ENCODE data around the gene FRYL. TPM values are rescaled to one million over a fixed set of nuclear protein-coding genes. Genes with fewer than 3 reads are reported as not detected.

FRYL gene
- total RNA-seq, 1 donor from 2014 or later = 65.5 TPM

DNA sequence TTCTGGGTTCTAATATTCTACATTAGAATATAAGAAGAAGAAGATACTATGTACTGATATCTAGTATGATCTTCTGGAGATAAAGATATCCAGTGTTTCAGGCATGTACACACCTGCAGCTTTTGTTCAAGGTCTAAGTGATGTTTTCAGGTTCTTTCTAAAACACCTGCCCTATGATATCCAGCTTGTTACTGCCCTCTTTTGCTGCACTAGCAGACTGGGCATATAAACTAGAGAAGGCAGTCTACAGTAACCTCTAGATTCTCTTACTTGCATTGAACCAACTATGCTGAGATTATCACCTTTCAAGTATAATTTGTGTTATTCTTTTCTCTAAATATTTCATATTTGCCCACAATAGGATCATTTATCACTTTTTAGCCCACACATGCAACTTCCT lies 1.9 kb upstream of the FRYL start:
- H3K4me3 Mint-ChIP-seq (ENCODE audit: low read depth) = no peak overlapping the region
- H3K27ac Mint-ChIP-seq = no peak overlapping the region
- peaks cover 22% of the 10 kb centered on the region for H3K4me1 Mint-ChIP-seq (ENCODE audit: low read depth)
- no peaks in the 10 kb centered on the region for H3K27me3 Mint-ChIP-seq
- no peak for DNase-seq (ENCODE audit: low spot score, unreplicated experiment)
- no peaks in the 10 kb centered on the region for H3K9me3 Mint-ChIP-seq (ENCODE audit: low read depth)
- H3K36me3 Mint-ChIP-seq (ENCODE audit: insufficient read depth) = no peaks in the 10 kb centered on the region
- no peak for TF ChIP-seq CTCF (IDR thresholded peaks at IDR 0.05; ENCODE audit: unreplicated experiment)

DNA sequence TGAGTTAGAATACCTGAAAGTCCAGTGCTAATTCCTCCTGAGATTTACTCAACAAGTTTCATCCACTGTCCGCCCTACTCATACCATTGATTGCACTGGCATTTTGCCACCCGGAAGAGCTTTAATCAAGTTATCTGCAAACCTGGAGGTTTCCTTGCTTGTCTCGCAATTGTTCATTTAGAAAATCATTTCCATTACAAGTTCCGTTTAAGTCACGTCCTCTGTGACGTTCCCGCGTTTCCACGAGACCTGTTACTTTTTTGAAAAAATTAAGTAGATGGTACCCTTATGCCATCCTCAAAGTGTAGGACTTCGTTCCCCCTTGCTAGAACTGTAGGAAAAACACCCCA lies 761 bp upstream of the FRYL start:
- H3K4me1 Mint-ChIP-seq (ENCODE audit: low read depth) = peaks cover 29% of the 10 kb centered on the region
- no peaks in the 10 kb centered on the region for H3K36me3 Mint-ChIP-seq (ENCODE audit: insufficient read depth)
- H3K27me3 Mint-ChIP-seq = no peaks in the 10 kb centered on the region
- TF ChIP-seq CTCF (IDR thresholded peaks at IDR 0.05; ENCODE audit: unreplicated experiment) = no peak
- no peaks in the 10 kb centered on the region for H3K9me3 Mint-ChIP-seq (ENCODE audit: low read depth)
- H3K4me3 Mint-ChIP-seq (ENCODE audit: low read depth) = peak overlapping the region; percentile 94
- peak overlapping the region; percentile 98 for H3K27ac Mint-ChIP-seq
- no peak for DNase-seq (ENCODE audit: low spot score, unreplicated experiment)

DNA sequence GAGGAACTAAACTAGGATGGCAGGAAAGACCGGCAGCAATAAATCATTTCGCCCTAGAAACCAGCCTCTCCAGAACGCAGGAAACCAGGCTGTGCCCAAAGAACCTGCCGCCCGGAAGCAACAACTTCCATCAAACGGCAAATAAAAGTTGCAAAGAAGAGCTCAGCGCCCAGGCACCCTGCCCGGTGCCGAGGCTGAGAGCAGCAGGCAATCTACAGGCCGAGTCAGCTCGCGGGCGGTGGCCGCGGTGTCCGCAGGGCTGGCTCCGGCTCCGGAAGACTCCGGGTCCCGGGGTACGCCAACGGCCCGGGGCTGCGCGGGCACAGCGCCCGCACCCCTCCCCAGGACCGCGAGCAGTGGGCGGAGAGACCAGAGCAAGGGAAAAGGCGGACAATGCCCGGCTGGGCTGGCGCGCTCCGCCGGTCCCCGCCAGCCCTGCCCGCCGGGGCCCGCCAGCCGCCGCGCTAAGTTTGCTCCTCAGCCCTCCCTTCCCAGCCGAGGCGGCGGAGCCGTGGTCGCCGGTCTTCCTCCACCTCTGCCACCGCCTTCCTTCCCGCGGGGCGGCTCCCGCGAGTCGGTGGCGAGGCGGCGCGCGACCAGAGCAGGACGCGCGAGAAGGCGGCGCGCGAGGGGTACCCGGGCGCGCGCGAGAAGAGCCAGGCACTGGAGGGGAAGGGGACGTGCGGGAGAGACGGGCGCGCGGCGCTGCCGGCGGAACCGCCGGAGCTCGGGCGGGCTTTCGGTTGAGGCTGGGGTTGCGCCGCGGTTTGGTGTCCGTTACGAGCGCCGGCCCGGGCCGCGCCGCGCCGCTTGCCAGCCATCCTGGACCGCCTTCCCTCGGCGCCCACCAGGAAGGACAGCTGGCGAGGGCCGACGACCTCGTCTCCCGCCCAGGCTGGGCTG lies 733 bp downstream of the FRYL start:
- Mint-ChIP-seq H3K27ac (peak overlapping the region; percentile 97), H3K4me1 (ENCODE audit: low read depth) (peaks cover 37% of the 10 kb centered on the region), H3K4me3 (ENCODE audit: low read depth) (peak overlapping the region; percentile 94), H3K27me3 (no peaks in the 10 kb centered on the region), H3K36me3 (ENCODE audit: insufficient read depth) (no peaks in the 10 kb centered on the region), H3K9me3 (ENCODE audit: low read depth) (no peaks in the 10 kb centered on the region)
- TF ChIP-seq CTCF (IDR thresholded peaks at IDR 0.05; ENCODE audit: unreplicated experiment) = peak; percentile 8
- DNase-seq (ENCODE audit: low spot score, unreplicated experiment) = peak; percentile 58

DNA sequence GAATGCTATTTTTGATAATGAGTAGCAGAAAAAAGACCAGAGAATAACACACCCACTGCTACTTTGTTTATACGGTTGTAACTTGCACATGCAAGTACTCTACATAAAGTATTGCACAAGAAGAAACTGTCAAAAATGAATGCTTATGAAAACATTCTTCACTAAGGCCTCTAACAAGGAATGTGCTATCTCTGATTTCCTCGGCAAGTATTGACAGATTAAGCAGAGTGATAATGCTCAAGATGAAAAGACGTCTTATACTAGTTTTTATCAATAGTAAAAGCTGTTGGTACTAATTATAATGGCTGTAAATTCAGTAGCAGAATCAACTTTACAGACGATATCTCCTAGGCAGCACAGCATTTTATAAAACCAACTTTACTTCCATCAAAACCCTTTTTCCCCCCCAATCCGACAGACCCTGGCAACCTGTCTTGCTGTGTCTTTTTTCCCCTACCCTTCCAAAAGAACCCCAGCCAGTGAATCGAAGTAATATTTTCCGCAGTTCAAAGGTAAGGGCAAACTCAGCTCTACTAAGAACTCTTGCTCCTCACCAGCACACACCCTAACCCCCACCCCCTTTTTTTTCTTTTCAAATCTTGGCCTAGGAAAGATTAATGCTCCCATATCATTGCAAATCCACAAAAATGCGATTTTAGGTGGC lies 1.5 kb downstream of the FRYL start:
- Mint-ChIP-seq H3K4me1 (ENCODE audit: low read depth) (peaks cover 37% of the 10 kb centered on the region), H3K27me3 (no peaks in the 10 kb centered on the region), H3K36me3 (ENCODE audit: insufficient read depth) (no peaks in the 10 kb centered on the region)

More for the DNA sequence above, 1.5 kb downstream of the FRYL start:
- Mint-ChIP-seq H3K4me3 (ENCODE audit: low read depth) (peak overlapping the region; percentile 94), H3K27ac (peak overlapping the region; percentile 97), H3K9me3 (ENCODE audit: low read depth) (no peaks in the 10 kb centered on the region)
- TF ChIP-seq CTCF (IDR thresholded peaks at IDR 0.05; ENCODE audit: unreplicated experiment) = no peak
- no peak for DNase-seq (ENCODE audit: low spot score, unreplicated experiment)
